GM12873 (cell line): ENCODE results near the gene CRY2.

Experiments used
- TF ChIP-seq, protein P1 (sequence below): IDR thresholded peaks from 2 replicates; pipeline ENCODE4 v1.5.1; 2012; ENCODE audit warnings: low read depth, mild to moderate bottlenecking, moderate library complexity, low read length, control low read depth; ENCODE audit not compliant: insufficient read depth; ENCODE audit errors: missing control alignments

CRY2 gene

DNA sequence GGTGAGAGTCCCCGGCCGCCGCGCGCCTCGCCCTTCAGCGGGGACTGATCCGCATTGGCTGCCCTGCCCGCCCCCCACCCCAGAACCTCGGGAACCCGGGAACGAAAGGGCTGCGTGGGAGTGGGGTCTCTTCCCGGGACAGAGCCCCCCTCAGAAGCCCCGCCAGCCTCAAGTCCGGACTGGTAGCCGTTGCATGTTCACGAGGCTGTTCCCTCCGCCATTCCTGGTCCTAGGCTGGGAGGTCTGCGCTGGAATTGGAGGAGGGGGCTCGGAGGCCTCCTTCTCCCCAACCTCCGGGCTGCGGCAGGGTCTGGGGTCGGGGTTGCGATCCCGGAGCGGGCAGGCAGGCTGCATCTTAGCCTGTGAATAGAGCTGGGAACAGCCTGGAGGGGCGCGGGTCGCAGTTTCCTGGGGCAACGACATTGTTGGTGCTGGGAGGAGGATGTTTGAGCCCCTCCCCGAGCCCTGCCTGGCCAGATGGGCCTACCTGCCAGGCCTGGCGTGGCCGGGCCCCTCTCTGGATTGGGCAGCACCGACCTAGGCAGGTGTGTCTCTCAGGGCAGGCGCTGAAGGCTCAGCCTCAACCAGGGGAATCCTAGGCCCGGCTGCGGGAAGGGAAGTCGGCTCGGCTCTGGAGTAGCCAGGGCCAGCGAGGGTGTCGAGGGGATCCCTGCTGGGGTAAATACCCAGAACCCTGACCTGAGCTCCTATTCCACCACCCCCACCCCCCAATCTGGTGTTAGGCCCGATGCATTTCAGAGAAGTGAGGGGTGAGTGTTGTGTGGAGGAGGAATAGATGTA is 38.8 kb downstream of the CRY2 start:
- TF ChIP-seq, protein P1, sequence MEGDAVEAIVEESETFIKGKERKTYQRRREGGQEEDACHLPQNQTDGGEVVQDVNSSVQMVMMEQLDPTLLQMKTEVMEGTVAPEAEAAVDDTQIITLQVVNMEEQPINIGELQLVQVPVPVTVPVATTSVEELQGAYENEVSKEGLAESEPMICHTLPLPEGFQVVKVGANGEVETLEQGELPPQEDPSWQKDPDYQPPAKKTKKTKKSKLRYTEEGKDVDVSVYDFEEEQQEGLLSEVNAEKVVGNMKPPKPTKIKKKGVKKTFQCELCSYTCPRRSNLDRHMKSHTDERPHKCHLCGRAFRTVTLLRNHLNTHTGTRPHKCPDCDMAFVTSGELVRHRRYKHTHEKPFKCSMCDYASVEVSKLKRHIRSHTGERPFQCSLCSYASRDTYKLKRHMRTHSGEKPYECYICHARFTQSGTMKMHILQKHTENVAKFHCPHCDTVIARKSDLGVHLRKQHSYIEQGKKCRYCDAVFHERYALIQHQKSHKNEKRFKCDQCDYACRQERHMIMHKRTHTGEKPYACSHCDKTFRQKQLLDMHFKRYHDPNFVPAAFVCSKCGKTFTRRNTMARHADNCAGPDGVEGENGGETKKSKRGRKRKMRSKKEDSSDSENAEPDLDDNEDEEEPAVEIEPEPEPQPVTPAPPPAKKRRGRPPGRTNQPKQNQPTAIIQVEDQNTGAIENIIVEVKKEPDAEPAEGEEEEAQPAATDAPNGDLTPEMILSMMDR: no peak

DNA sequence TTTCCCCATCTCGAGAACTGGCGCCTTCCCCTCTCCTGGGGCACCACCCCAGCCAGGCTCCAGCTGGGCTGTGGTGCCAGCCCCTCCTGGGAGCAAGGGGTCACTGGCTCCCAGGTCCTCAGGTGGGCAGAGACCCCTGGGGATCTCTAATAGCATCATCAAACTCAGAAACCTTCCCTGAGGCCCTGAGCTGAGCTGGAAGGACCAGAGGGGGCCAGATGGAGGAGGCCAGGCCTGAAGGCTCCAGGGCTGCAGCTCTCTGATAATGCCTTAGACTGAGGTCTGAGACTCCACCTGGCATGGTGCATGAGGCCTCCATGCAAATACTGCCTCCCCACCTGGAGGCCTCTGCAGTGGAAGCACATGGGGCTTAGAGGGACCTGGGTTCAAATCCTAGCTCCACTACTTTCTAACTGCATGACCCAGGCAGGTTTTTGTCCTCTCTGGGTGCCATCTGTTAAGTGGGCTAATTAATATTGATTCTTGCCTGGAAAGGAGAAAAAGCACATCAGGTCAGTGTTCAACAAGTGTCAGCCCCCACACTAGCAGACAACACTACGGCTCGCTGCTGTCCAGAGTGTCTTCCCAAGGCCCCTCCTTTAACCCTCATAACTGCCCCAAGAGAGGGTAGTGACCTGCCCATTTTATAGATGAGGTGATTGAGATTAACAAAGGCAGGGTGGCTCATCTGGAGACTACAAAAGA is 39.7 kb downstream of the CRY2 start:
- TF ChIP-seq, protein P1: no peak

DNA sequence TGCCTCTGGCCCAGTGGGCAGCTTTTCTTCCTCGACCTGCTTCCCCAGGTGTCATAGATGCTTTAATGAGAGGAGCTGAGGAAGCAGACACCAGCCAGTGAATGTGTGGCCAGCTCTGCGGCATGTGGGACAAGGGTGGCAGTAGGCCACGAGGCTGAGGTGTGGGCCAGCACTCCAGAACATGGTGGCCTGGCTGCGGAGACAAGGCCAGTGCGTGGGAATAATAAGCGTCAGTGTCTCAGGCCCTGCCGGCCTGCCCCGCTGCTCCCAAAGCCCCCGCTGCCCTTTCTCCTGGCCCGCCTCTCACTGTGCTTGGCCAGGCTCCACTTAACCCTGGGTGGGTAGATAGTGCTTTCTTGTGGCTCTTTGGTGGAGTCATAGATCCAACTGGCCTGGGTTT is 40.3 kb downstream of the CRY2 start:
- TF ChIP-seq, protein P1: no peak

DNA sequence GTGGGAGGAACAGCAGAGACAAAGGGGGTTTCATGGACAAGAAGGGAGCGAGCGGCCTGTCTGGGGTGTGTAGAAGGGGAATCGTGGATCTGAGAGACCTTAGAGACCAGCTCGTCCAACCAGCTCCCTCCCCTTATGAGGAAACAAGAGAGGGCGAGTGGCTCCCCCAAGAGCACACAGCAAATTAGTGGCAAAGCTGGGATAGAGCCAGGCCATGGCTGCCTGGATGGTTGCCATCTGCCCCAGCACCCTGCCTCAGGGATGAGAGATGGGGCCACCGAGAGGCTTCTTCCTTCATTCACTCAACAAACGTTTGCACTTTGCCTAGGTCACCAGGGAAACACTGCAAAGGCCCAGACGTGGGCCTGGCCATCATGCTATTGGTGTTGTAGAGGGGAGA is 42.3 kb downstream of the CRY2 start:
- TF ChIP-seq, protein P1: no peak

DNA sequence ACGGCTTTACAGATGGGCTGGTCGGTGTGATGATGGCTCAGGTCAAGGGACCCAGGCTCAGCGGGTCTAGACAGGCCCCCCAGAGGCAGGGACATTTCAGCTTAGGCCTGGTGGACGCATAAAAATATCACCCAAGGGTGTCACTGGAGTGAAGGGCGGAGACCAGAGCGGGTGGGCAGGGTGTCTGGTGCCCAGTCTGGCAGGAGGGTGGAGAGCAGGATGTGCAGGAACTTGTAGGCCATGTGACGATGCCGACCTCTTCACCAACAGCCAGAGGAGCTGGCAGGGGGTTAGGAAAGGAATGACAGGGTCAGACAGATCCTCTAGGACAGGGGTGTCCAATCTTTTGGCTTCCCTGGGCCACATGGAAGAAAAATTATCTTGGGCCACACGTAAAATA is 42.7 kb downstream of the CRY2 start:
- TF ChIP-seq, protein P1: no peak

DNA sequence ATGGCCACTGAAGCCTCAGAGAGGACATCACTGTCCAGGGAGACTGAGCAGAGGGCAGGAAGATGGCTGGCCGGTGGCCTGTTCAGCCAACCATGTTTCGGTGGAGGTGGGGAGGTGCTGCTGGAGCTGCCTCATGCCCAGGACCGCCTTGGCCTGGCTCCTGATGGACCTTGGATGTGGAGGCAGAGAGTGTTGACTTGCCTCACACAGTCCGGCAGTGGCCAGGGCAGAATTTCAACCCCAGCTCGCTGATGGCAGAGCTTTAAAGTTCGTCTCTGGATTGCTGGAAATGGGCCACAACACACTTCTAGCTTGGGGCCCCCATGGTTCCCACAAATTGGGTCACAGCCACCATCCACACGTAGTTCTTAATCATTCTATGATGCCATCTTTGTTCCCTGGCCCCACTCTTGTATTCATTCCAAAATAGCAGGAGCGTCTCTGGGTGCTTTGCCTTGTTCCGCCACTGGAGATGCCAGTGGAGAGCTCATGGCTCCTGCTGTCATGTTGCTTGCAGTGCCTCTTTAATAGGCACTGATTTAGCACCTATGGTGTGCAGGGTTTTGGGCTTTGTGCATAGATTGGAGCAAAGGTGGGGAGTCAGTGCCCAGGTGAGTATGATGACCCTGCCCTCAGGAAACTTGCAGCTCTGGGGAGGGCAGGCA is 43.7 kb downstream of the CRY2 start:
- TF ChIP-seq, protein P1: no peak

DNA sequence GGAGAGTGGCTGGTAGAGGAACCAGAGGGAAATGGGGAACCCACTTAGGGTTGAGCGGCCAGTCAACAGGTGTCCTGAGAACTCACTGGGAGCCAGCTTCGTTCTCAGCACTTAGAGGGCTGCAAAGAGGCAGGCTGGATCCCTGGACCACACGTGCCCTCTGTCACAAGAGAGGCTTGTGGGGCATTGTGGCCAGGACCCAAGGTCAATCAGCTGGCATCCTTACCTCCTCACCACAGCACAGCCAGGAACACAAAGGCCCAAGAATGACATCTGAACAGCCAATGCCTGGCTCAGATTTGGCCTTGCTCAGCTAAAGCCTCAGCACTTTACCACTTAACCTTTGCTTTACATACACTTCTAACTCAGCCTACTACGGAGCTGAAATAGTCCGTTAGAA is 45.6 kb downstream of the CRY2 start:
- TF ChIP-seq, protein P1: no peak
